Activated CD8-positive, alpha-beta memory T cell treated with anti-CD3 and anti-CD28 coated beads, Interleukin-2, amount 50 U/mL, for 4 hours (primary cell): ENCODE data around the gene DRD2.
"Not testable (repeated sequence)": the region's sequence is repeated elsewhere in the genome, so short reads cannot be mapped to it uniquely, and the experiment has no call there.

ENCODE experiments used
- DNase-seq: peaks from one replicate; pipeline ENCODE4 v3.0.0-alpha.2; 2020

DRD2 gene

GRCh38 chr11:113475160-113475761, at the start of gene DRD2:
DRD2 (minus strand) TSS chr11:113475398; CDS start chr11:113424651, 50,747 bp downstream.
- no peak for DNase-seq

GRCh38 chr11:113523906-113524305, 48.7 kb upstream of the DRD2 start:
- DNase-seq = not testable (repeated sequence)

- no peak for DNase-seq
Measured at GRCh38 chr11:113521737-113522517, 46.7 kb upstream of the DRD2 start.

- no peak for DNase-seq
Measured at GRCh38 chr11:113519989-113520613, 44.9 kb upstream of the DRD2 start.

- no peak for DNase-seq
Measured at GRCh38 chr11:113518716-113519495, 43.7 kb upstream of the DRD2 start.

- no peak for DNase-seq
Measured at GRCh38 chr11:113517361-113517760, 42.2 kb upstream of the DRD2 start.

- DNase-seq = no peak
Measured at GRCh38 chr11:113514856-113515255, 39.7 kb upstream of the DRD2 start.

- no peak for DNase-seq
Measured at GRCh38 chr11:113507341-113507740, 32.1 kb upstream of the DRD2 start.

- DNase-seq = no peak
Measured at GRCh38 chr11:113506893-113507292, 31.7 kb upstream of the DRD2 start.

- no peak for DNase-seq
Measured at GRCh38 chr11:113506461-113506860, 31.3 kb upstream of the DRD2 start.

GRCh38 chr11:113505541-113506375, 30.6 kb upstream of the DRD2 start:
- no peak for DNase-seq

GRCh38 chr11:113505046-113505445, 29.8 kb upstream of the DRD2 start:
- no peak for DNase-seq

GRCh38 chr11:113504586-113504985, 29.4 kb upstream of the DRD2 start:
- no peak for DNase-seq

GRCh38 chr11:113504071-113504470, 28.9 kb upstream of the DRD2 start:
- DNase-seq = no peak

GRCh38 chr11:113497066-113497910, 22.1 kb upstream of the DRD2 start:
- DNase-seq = no peak

GRCh38 chr11:113496026-113496651, 20.9 kb upstream of the DRD2 start:
- no peak for DNase-seq

- DNase-seq = no peak
Measured at GRCh38 chr11:113494021-113494420, 18.8 kb upstream of the DRD2 start.

- no peak for DNase-seq
Measured at GRCh38 chr11:113493206-113493605, 18.0 kb upstream of the DRD2 start.

- no peak for DNase-seq
Measured at GRCh38 chr11:113488931-113489351, 13.7 kb upstream of the DRD2 start.

GRCh38 chr11:113487622-113488021, 12.4 kb upstream of the DRD2 start:
- no peak for DNase-seq

- no peak for DNase-seq
Measured at GRCh38 chr11:113484223-113484622, 9.0 kb upstream of the DRD2 start.
